ENCODE results near the gene LRIG2. TPM values are rescaled to one million over a fixed set of nuclear protein-coding genes. Genes with fewer than 3 reads are reported as not detected.
"Not testable (repeated sequence)": the region's sequence is repeated elsewhere in the genome, so short reads cannot be mapped to it uniquely, and the experiment has no call there.

The LRIG2 gene
- total and polyA plus RNA-seq, 2 donors from 2014 or later: 3.6 to 17.4 TPM

DNA sequence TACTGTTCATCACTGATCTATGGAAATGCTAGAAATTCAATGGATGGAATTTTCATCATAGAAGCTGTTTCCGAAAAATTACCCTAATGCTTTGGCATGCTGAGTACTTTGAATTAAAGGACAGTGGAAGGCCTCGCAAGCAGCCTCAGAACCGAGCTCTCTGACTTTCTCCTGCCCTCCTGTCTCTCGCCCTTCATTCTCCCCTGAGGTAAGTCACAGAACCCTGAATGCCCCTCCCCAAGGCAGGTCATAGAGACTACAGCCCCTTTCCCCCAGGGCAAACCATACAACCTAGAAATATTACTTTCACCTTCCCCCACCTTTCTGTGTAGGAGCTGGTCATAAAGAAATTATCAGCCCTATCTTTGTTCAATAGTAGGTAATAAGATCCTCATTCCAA is 74.8 kb downstream of the LRIG2 start:
- peaks cover 0 to 3% (median 2%) of the 10 kb centered on the region in 3 donors for H3K4me1 ChIP-seq (ENCODE audit: control insufficient read depth in 2 of 3, insufficient read depth in 2 of 3, low read depth in 1 of 3, low read length in 3 of 3)
- no peak overlapping the region for H3K4me3 ChIP-seq (ENCODE audit: low read length in 3 of 3)
- FAIRE-seq: no peak
- intact Hi-C loops (cut with DNase I): loop anchor here (10.0 kb wide), 1 partner anchor 537 kb away; no protein-coding TSS in a partner anchor
- no peak for DNase-seq
- no peaks in the 10 kb centered on the region for H3K36me3 ChIP-seq (ENCODE audit: control insufficient read depth in 2 of 3, insufficient read depth in 3 of 3, low read length in 3 of 3)
- H3K9ac ChIP-seq (ENCODE audit: low read length in 3 of 3): no peak overlapping the region
- H3K27ac ChIP-seq (ENCODE audit: low read depth in 2 of 2, low read length in 2 of 2): no peak overlapping the region
- H3K9me3 ChIP-seq (ENCODE audit: control insufficient read depth in 2 of 3, insufficient read depth in 1 of 3, low read length in 3 of 3): no peaks in the 10 kb centered on the region
- TF ChIP-seq, protein P1, sequence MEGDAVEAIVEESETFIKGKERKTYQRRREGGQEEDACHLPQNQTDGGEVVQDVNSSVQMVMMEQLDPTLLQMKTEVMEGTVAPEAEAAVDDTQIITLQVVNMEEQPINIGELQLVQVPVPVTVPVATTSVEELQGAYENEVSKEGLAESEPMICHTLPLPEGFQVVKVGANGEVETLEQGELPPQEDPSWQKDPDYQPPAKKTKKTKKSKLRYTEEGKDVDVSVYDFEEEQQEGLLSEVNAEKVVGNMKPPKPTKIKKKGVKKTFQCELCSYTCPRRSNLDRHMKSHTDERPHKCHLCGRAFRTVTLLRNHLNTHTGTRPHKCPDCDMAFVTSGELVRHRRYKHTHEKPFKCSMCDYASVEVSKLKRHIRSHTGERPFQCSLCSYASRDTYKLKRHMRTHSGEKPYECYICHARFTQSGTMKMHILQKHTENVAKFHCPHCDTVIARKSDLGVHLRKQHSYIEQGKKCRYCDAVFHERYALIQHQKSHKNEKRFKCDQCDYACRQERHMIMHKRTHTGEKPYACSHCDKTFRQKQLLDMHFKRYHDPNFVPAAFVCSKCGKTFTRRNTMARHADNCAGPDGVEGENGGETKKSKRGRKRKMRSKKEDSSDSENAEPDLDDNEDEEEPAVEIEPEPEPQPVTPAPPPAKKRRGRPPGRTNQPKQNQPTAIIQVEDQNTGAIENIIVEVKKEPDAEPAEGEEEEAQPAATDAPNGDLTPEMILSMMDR (IDR thresholded peaks at IDR 0.05; ENCODE audit: borderline replicate concordance, extremely low read depth, insufficient read depth): no peak
- H3K27me3 ChIP-seq (ENCODE audit: control insufficient read depth, insufficient read depth, low read length): no peaks in the 10 kb centered on the region

DNA sequence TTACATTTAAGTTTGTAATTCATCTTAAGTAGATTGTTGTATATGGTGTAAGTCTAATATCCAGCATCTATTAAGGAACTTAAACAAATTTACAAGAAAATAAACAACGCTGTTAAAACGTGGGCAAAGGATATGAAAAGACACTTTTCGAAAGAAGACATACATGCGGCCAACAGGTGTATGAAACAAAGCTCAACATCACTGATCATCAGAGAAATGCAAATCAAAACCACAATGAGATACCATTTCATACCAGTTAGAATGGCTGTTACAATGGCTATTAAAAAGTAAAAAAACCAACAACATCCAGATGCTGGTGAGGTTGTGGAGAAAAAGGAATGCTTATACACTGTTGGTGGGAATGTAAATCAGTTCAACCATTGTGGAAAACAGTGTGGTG is 77.5 kb downstream of the LRIG2 start:
- not testable (repeated sequence) for FAIRE-seq, DNase-seq

GRCh38 chr1:113153116-113153803 is 80.3 kb downstream of the LRIG2 start:
- Histone ChIP-seq H3K9me3 (ENCODE audit: control insufficient read depth in 2 of 3, insufficient read depth in 1 of 3, low read length in 3 of 3) (peaks cover 0 to 4% (median 0%) of the 10 kb centered on the region in 3 donors), H3K27ac (ENCODE audit: low read depth in 2 of 2, low read length in 2 of 2) (no peak overlapping the region), H3K4me3 (ENCODE audit: low read length in 3 of 3) (no peak overlapping the region), H3K4me1 (ENCODE audit: control insufficient read depth in 2 of 3, insufficient read depth in 2 of 3, low read depth in 1 of 3, low read length in 3 of 3) (no peaks in the 10 kb centered on the region), H3K27me3 (ENCODE audit: control insufficient read depth, insufficient read depth, low read length) (no peaks in the 10 kb centered on the region), H3K36me3 (ENCODE audit: control insufficient read depth in 2 of 3, insufficient read depth in 3 of 3, low read length in 3 of 3) (no peaks in the 10 kb centered on the region), H3K9ac (ENCODE audit: low read length in 3 of 3) (no peak overlapping the region)
- TF ChIP-seq, protein P1 (IDR thresholded peaks at IDR 0.05; ENCODE audit: borderline replicate concordance, extremely low read depth, insufficient read depth): no peak
- intact Hi-C loops (cut with DNase I): no loop called here
- no peak for FAIRE-seq
- no peak for DNase-seq

More for the DNA sequence above, 77.5 kb downstream of the LRIG2 start:
- H3K36me3 ChIP-seq (ENCODE audit: control insufficient read depth in 2 of 3, insufficient read depth in 3 of 3, low read length in 3 of 3); H3K9me3 ChIP-seq (ENCODE audit: control insufficient read depth in 2 of 3, insufficient read depth in 1 of 3, low read length in 3 of 3); intact Hi-C loops (cut with DNase I); H3K27me3 ChIP-seq (ENCODE audit: control insufficient read depth, insufficient read depth, low read length); H3K27ac ChIP-seq (ENCODE audit: low read depth in 2 of 2, low read length in 2 of 2); H3K4me1 ChIP-seq (ENCODE audit: control insufficient read depth in 2 of 3, insufficient read depth in 2 of 3, low read depth in 1 of 3, low read length in 3 of 3); H3K4me3 ChIP-seq (ENCODE audit: low read length in 3 of 3); H3K9ac ChIP-seq (ENCODE audit: low read length in 3 of 3): not testable (repeated sequence)

DNA sequence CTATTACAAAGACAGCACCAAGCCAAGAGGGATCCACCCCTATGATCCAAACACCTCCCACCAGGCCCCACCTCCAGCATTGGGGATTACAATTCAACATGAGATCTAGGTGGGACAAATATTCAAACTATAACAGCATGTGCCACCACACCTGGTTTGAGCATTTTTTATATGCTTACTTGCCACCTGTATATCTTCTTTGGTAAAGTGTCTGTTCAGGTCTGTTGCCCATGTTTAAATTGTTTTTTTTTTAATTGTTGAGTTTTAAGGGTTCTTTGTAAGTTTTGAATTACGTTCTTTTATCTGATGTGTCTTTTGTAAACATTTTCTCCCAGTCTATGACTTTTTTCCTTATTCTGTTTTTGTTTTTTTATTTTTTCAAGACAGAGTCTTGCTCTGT is 83.4 kb downstream of the LRIG2 start:
- intact Hi-C loops (cut with DNase I): no loop called here
- DNase-seq: no peak
- no peak for FAIRE-seq
- Histone ChIP-seq H3K4me1 (ENCODE audit: control insufficient read depth in 2 of 3, insufficient read depth in 2 of 3, low read depth in 1 of 3, low read length in 3 of 3) (no peaks in the 10 kb centered on the region), H3K9me3 (ENCODE audit: control insufficient read depth in 2 of 3, insufficient read depth in 1 of 3, low read length in 3 of 3) (peaks cover 0 to 4% (median 0%) of the 10 kb centered on the region in 3 donors), H3K4me3 (ENCODE audit: low read length in 3 of 3) (no peak overlapping the region), H3K36me3 (ENCODE audit: control insufficient read depth in 2 of 3, insufficient read depth in 3 of 3, low read length in 3 of 3) (no peaks in the 10 kb centered on the region), H3K9ac (ENCODE audit: low read length in 3 of 3) (no peak overlapping the region), H3K27ac (ENCODE audit: low read depth in 2 of 2, low read length in 2 of 2) (no peak overlapping the region), H3K27me3 (ENCODE audit: control insufficient read depth, insufficient read depth, low read length) (no peaks in the 10 kb centered on the region)
- TF ChIP-seq, protein P1 (IDR thresholded peaks at IDR 0.05; ENCODE audit: borderline replicate concordance, extremely low read depth, insufficient read depth): no peak

GRCh38 chr1:113158743-113159142 is 85.7 kb downstream of the LRIG2 start:
- H3K4me3 ChIP-seq (ENCODE audit: low read length in 3 of 3); H3K36me3 ChIP-seq (ENCODE audit: control insufficient read depth in 2 of 3, insufficient read depth in 3 of 3, low read length in 3 of 3); FAIRE-seq; H3K27me3 ChIP-seq (ENCODE audit: control insufficient read depth, insufficient read depth, low read length); H3K9me3 ChIP-seq (ENCODE audit: control insufficient read depth in 2 of 3, insufficient read depth in 1 of 3, low read length in 3 of 3); H3K4me1 ChIP-seq (ENCODE audit: control insufficient read depth in 2 of 3, insufficient read depth in 2 of 3, low read depth in 1 of 3, low read length in 3 of 3); DNase-seq; H3K27ac ChIP-seq (ENCODE audit: low read depth in 2 of 2, low read length in 2 of 2); intact Hi-C loops (cut with DNase I); H3K9ac ChIP-seq (ENCODE audit: low read length in 3 of 3): not testable (repeated sequence)

Data from kidney (tissue), 14 donors.